HL-60 (cell line): ENCODE measurements around the gene AP4M1.
A peak's percentile ranks its signal among the peaks of the same experiment; 100 is the strongest.

Source experiments
- DNase-seq, 2 experiments: peaks; one replicate each; pipeline ENCODE4 v3.0.0-alpha.2; 2010 to 2020; ENCODE audit warnings: low read depth in 1 of 2, low spot score in 1 of 2
- H3K27ac ChIP-seq: fragments of 250-450 bp; sonication (Bioruptor Pico); replicated peaks from 2 replicates; pipeline ENCODE4 v1.5.1; 2020; ENCODE audit warnings: mild to moderate bottlenecking, moderate library complexity
- H3K27me3 ChIP-seq: fragments of 250-450 bp; sonication (Bioruptor Pico); 2 replicates; pipeline ENCODE4 v1.5.1; 2021; ENCODE audit warnings: mild to moderate bottlenecking, moderate library complexity; ENCODE audit not compliant: insufficient read depth, poor library complexity, severe bottlenecking
- H3K4me3 ChIP-seq: replicated peaks from 2 replicates; pipeline ENCODE4 v1.5.1; 2011; ENCODE audit warnings: mild to moderate bottlenecking, control low read depth, low read length; ENCODE audit not compliant: insufficient read depth
- GABPA ChIP-seq: IDR thresholded peaks from 2 replicates; pipeline ENCODE4 v1.6.1; 2012; ENCODE audit warnings: low read depth
- POLR2AphosphoS5 ChIP-seq: IDR thresholded peaks from 2 replicates; pipeline ENCODE4 v1.6.1; 2012; ENCODE audit warnings: low read depth
- REST ChIP-seq: IDR thresholded peaks from 2 replicates; pipeline ENCODE4 v1.6.1; 2012; ENCODE audit warnings: low read depth; ENCODE audit not compliant: insufficient replicate concordance
- SPI1 ChIP-seq: IDR thresholded peaks from 2 replicates; pipeline ENCODE4 v1.6.1; 2012; ENCODE audit warnings: low read depth, mild to moderate bottlenecking, borderline replicate concordance
- TF ChIP-seq, protein P1 (sequence below): IDR thresholded peaks from one replicate; pipeline ENCODE4 v1.5.1; 2011; ENCODE audit warnings: low read length, control low read depth, inconsistent platforms; ENCODE audit not compliant: insufficient read depth

Gene AP4M1

DNA sequence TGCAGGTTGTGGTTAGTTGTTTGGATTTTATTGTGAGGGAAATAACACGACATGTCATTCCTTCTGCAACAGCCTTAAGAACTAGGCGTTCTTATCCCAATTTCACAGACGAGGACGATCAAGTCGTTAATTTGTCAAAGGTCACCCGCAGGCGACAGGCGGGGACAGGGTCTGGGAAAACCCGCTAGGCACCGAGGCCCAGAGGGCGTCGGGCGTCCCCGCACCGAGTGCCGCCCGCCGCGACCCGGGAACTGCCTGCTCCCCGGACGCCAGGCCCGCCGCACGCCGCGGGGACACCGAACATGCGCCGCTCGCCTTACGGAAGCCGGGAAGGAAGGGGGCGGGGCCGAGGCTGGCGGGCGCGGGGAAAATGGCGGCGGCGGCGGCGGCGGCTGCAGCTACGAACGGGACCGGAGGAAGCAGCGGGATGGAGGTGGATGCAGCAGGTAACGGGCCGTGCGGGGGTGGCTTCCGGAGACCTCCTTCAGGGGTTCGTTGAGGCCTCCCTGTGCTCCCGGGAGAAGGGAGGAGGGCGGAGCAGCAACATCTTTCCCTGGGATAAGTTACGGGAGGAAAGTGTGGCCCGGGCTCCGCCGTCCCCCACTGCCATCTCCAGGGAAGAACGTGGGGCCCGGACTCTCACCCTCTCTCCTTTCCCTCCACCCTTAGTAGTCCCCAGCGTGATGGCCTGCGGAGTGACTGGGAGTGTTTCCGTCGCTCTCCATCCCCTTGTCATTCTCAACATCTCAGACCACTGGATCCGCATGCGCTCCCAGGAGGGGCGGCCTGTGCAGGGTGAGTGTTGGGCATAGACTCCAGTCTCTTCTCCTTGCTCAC lies 12.6 kb upstream of the AP4M1 start, which contains the start of gene COPS6:
Gene COPS6 (plus strand): TSS at position 349 of the 837 bp plus-strand sequence. CDS start 22 bp downstream, at position 371.
- H3K4me3 ChIP-seq = peak within 1 kb of the TSS; percentile 94
- H3K27ac ChIP-seq = peak within 1 kb of the TSS; percentile 80
- no peaks in the 10 kb centered on the region for H3K27me3 ChIP-seq
- DNase-seq = peak; percentile 67 to 79
- TF ChIP-seq GABPA (no peak), SPI1 (no peak), REST (peak; percentile 46), POLR2AphosphoS5 (peak; percentile 91)
- TF ChIP-seq, protein P1, sequence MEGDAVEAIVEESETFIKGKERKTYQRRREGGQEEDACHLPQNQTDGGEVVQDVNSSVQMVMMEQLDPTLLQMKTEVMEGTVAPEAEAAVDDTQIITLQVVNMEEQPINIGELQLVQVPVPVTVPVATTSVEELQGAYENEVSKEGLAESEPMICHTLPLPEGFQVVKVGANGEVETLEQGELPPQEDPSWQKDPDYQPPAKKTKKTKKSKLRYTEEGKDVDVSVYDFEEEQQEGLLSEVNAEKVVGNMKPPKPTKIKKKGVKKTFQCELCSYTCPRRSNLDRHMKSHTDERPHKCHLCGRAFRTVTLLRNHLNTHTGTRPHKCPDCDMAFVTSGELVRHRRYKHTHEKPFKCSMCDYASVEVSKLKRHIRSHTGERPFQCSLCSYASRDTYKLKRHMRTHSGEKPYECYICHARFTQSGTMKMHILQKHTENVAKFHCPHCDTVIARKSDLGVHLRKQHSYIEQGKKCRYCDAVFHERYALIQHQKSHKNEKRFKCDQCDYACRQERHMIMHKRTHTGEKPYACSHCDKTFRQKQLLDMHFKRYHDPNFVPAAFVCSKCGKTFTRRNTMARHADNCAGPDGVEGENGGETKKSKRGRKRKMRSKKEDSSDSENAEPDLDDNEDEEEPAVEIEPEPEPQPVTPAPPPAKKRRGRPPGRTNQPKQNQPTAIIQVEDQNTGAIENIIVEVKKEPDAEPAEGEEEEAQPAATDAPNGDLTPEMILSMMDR = no peak

DNA sequence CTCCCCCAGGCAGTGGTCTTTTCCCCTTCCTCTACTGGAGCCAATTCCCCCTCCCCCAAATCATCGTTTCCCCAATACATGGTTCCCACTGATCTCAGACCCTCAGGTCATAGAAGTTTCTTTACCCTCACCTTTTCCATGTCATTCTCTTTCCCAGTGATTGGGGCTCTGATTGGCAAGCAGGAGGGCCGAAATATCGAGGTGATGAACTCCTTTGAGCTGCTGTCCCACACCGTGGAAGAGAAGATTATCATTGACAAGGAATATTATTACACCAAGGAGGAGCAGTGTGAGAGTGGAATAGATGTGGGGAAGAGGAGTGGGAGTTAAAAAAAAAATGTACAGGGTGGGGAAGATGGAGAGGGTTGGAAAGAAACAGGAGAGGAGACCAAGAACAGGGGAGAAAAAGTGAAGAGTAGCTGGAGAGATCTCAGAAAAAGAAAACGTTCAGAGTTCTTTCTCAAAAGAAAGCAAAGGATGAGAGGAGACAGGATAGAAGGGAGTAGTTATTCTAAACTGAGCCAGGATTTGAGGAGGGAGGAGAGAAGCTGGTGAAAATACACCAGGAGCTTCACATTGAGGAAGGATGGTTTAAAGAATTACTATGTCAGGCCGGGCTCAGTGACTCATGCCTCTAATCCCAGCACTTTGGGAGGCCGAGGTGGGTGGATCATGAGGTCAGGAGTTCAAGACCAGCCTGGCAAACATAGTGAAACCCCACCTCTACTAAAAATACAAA lies 11.8 kb upstream of the AP4M1 start:
- Histone ChIP-seq H3K27me3 (no peaks in the 10 kb centered on the region), H3K4me3 (peak overlapping the region; percentile 94), H3K27ac (peak overlapping the region; percentile 80)
- DNase-seq = no peak
- TF ChIP-seq REST (no peak), SPI1 (no peak)

GRCh38 chr7:100090527-100091410 lies 10.7 kb upstream of the AP4M1 start:
- no peak for DNase-seq
- no peak overlapping the region for H3K4me3 ChIP-seq
- no peak for TF ChIP-seq SPI1
- TF ChIP-seq REST = no peak
- TF ChIP-seq, protein P1 = no peak
- TF ChIP-seq POLR2AphosphoS5 = no peak; the same call in 1 of the 2 replicates
- TF ChIP-seq GABPA = no peak
- no peak overlapping the region for H3K27ac ChIP-seq
- no peaks in the 10 kb centered on the region for H3K27me3 ChIP-seq
